Bronchial epithelial cell (primary cell): ENCODE results near the gene KCNK1. TPM values are rescaled to one million over a fixed set of nuclear protein-coding genes. Genes with fewer than 3 reads are reported as not detected.

ENCODE experiments used
- DNase-seq: peaks from one replicate; pipeline ENCODE4 v3.0.0-alpha.2; 2010; ENCODE audit warnings: low read depth
- FAIRE-seq: peaks from 2 replicates; lab custom pipeline; 2011; peaks lifted over from hg19 to GRCh38; lab: Jason Lieb, UNC
- H3K27me3 ChIP-seq: 2 replicates; pipeline ENCODE4 v1.5.1; 2011; ENCODE audit warnings: low read length; ENCODE audit not compliant: control insufficient read depth, insufficient read depth
- H3K36me3 ChIP-seq: 2 replicates; pipeline ENCODE4 v1.5.1; 2011; ENCODE audit warnings: low read length; ENCODE audit not compliant: control insufficient read depth, insufficient read depth
- H3K4me3 ChIP-seq: 2 replicates; pipeline ENCODE4 v1.5.1; 2011; ENCODE audit warnings: mild to moderate bottlenecking, low read depth, low read length, control low read depth
- CTCF ChIP-seq: IDR thresholded peaks from 2 replicates; pipeline ENCODE4 v1.5.1; 2011; ENCODE audit warnings: mild to moderate bottlenecking, moderate library complexity, low read length, control low read depth, inconsistent platforms; ENCODE audit not compliant: insufficient read depth, severe bottlenecking
- total RNA-seq: library from RNA; depleted of rRNA; stranded (reverse); fragments of >200 nt; gene quantifications from 2 replicates; pipeline ENCODE4 v1.2.1, GENCODE V29; 2014

Gene KCNK1
- total RNA-seq, 1 donor from 2014 or later: 25.8 TPM

GRCh38 chr1:233651563-233652233 lies 37.8 kb downstream of the KCNK1 start:
- Histone ChIP-seq H3K36me3 (no peaks in the 10 kb centered on the region), H3K27me3 (no peaks in the 10 kb centered on the region), H3K4me3 (no peak overlapping the region)
- TF ChIP-seq CTCF: no peak
- no peak for DNase-seq
- FAIRE-seq: peak; percentile 36

- DNase-seq: no peak
- Histone ChIP-seq H3K36me3 (no peaks in the 10 kb centered on the region), H3K4me3 (no peak overlapping the region), H3K27me3 (no peaks in the 10 kb centered on the region)
- FAIRE-seq: peak; percentile 47
- TF ChIP-seq CTCF: no peak
These were observed 38.6 kb downstream of the KCNK1 start for GRCh38 chr1:233652526-233652925.

- FAIRE-seq: no peak
- H3K4me3 ChIP-seq: no peak overlapping the region
- TF ChIP-seq CTCF: no peak
- no peaks in the 10 kb centered on the region for H3K27me3 ChIP-seq
- peak; percentile 87 for DNase-seq
- no peaks in the 10 kb centered on the region for H3K36me3 ChIP-seq
These were observed 40.9 kb downstream of the KCNK1 start for GRCh38 chr1:233654658-233655280.

GRCh38 chr1:233655301-233655740 lies 41.4 kb downstream of the KCNK1 start:
- DNase-seq: peak; percentile 61

GRCh38 chr1:233656032-233656635 lies 42.2 kb downstream of the KCNK1 start:
- TF ChIP-seq CTCF: no peak
- FAIRE-seq: no peak

More at GRCh38 chr1:233655301-233655740, 41.4 kb downstream of the KCNK1 start:
- FAIRE-seq: no peak
- TF ChIP-seq CTCF: no peak
- H3K4me3 ChIP-seq: no peak overlapping the region
- no peaks in the 10 kb centered on the region for H3K27me3 ChIP-seq
- H3K36me3 ChIP-seq: no peaks in the 10 kb centered on the region

More at GRCh38 chr1:233656032-233656635, 42.2 kb downstream of the KCNK1 start:
- no peak for DNase-seq
- no peaks in the 10 kb centered on the region for H3K36me3 ChIP-seq
- H3K27me3 ChIP-seq: no peaks in the 10 kb centered on the region
- no peak overlapping the region for H3K4me3 ChIP-seq
